RWPE2 (cell line): ENCODE measurements around the gene MFSD2A.

ENCODE experiments used
- ATAC-seq: fragments of 200-7000 bp; cut with Tn5 transposase; 3 replicates; pipeline ENCODE4 v1.9.1; 2021; ENCODE audit warnings: low read depth
- DNase-seq: peaks from one replicate; pipeline ENCODE4 v3.0.0-alpha.2; 2020; ENCODE audit warnings: low spot score
- H3K27ac ChIP-seq: fragments of 450-650 bp; 2 replicates; pipeline ENCODE4 v1.5.1; 2017; ENCODE audit warnings: mild to moderate bottlenecking; ENCODE audit not compliant: poor library complexity, severe bottlenecking
- H3K27me3 ChIP-seq: fragments of 250-450 bp; sonication (Bioruptor Pico); 2 replicates; pipeline ENCODE4 v1.5.1; 2021; ENCODE audit warnings: mild to moderate bottlenecking, moderate library complexity; ENCODE audit not compliant: insufficient read depth, poor library complexity, severe bottlenecking
- H3K36me3 ChIP-seq: fragments of 250-450 bp; sonication (Bioruptor Pico); 2 replicates; pipeline ENCODE4 v1.5.1; 2020; ENCODE audit warnings: low read depth, mild to moderate bottlenecking, moderate library complexity
- H3K4me1 ChIP-seq: fragments of 250-450 bp; sonication (Bioruptor Pico); 2 replicates; pipeline ENCODE4 v1.5.1; 2021; ENCODE audit warnings: mild to moderate bottlenecking, moderate library complexity; ENCODE audit not compliant: insufficient read depth, poor library complexity, severe bottlenecking
- H3K4me3 ChIP-seq: fragments of 250-450 bp; sonication (Bioruptor Pico); 2 replicates; pipeline ENCODE4 v1.5.1; 2021; ENCODE audit warnings: mild to moderate bottlenecking, moderate library complexity; ENCODE audit not compliant: severe bottlenecking
- H3K9me3 ChIP-seq: fragments of 250-450 bp; sonication (Bioruptor Pico); 2 replicates; pipeline ENCODE4 v1.5.1; 2021; ENCODE audit warnings: mild to moderate bottlenecking, moderate library complexity; ENCODE audit not compliant: severe bottlenecking
- TF ChIP-seq, protein P1 (sequence below): fragments of 450-650 bp; IDR thresholded peaks from one replicate; pipeline ENCODE4 v1.5.1; 2017; ENCODE audit warnings: mild to moderate bottlenecking, moderate library complexity; ENCODE audit not compliant: poor library complexity, severe bottlenecking

MFSD2A gene

GRCh38 chr1:39925721-39926342, 29.1 kb upstream of the MFSD2A start:
- no peaks in the 10 kb centered on the region for H3K27me3 ChIP-seq

DNA sequence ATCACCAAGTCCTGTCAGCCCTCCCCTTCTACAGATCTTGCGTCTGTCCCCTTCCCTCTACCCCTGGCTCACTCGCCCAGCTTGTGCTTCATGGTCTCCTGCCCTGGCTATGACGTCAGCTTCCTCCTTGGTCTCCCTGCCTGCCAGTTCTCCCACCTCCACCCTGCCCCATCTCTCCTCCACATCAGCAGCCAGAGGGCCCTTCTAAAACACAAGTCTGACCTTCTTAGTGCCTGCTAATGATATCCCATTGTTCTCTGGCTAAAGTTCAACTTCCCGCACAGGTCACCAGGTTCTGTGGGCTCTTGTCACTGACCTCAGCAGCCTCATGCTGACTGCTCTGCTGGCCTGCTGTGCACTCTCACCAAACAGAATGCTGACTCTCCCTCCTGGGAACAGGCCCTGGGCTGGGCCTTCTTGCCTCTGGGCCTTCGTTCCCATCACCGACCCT, 28.6 kb upstream of the MFSD2A start:
- Histone ChIP-seq H3K4me3 (no peak overlapping the region), H3K27me3 (no peaks in the 10 kb centered on the region), H3K36me3 (no peaks in the 10 kb centered on the region), H3K27ac (no peak overlapping the region), H3K4me1 (peaks cover 8% of the 10 kb centered on the region), H3K9me3 (no peaks in the 10 kb centered on the region)
- no peak for DNase-seq
- ATAC-seq: no peak
- TF ChIP-seq, protein P1, sequence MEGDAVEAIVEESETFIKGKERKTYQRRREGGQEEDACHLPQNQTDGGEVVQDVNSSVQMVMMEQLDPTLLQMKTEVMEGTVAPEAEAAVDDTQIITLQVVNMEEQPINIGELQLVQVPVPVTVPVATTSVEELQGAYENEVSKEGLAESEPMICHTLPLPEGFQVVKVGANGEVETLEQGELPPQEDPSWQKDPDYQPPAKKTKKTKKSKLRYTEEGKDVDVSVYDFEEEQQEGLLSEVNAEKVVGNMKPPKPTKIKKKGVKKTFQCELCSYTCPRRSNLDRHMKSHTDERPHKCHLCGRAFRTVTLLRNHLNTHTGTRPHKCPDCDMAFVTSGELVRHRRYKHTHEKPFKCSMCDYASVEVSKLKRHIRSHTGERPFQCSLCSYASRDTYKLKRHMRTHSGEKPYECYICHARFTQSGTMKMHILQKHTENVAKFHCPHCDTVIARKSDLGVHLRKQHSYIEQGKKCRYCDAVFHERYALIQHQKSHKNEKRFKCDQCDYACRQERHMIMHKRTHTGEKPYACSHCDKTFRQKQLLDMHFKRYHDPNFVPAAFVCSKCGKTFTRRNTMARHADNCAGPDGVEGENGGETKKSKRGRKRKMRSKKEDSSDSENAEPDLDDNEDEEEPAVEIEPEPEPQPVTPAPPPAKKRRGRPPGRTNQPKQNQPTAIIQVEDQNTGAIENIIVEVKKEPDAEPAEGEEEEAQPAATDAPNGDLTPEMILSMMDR: no peak

More at GRCh38 chr1:39925721-39926342, 29.1 kb upstream of the MFSD2A start:
- ATAC-seq: no peak
- Histone ChIP-seq H3K9me3 (no peaks in the 10 kb centered on the region), H3K4me3 (no peak overlapping the region), H3K36me3 (no peaks in the 10 kb centered on the region), H3K27ac (no peak overlapping the region), H3K4me1 (peaks cover 8% of the 10 kb centered on the region)
- TF ChIP-seq, protein P1: no peak
- DNase-seq: no peak

GRCh38 chr1:39926820-39927219, 28.1 kb upstream of the MFSD2A start:
- no peak overlapping the region for H3K4me3 ChIP-seq
- DNase-seq (no peak), ATAC-seq (no peak; the same call in 2 of the 3 replicates)
- TF ChIP-seq, protein P1: no peak
- H3K4me1 ChIP-seq: peaks cover 8% of the 10 kb centered on the region
- H3K27ac ChIP-seq: no peak overlapping the region
- H3K9me3 ChIP-seq: no peaks in the 10 kb centered on the region
- H3K27me3 ChIP-seq: no peaks in the 10 kb centered on the region
- no peaks in the 10 kb centered on the region for H3K36me3 ChIP-seq

- no peak overlapping the region for H3K27ac ChIP-seq
- peak; percentile 33; the same call in 1 of the 3 replicates for ATAC-seq
- no peak overlapping the region for H3K4me3 ChIP-seq
- H3K4me1 ChIP-seq: peaks cover 8% of the 10 kb centered on the region
- H3K27me3 ChIP-seq: no peaks in the 10 kb centered on the region
- no peaks in the 10 kb centered on the region for H3K36me3 ChIP-seq
- DNase-seq: no peak
- H3K9me3 ChIP-seq: no peaks in the 10 kb centered on the region
- TF ChIP-seq, protein P1: no peak
Observed at GRCh38 chr1:39927538-39927937, 27.4 kb upstream of the MFSD2A start.
